Measurements from ENCODE around the gene PTPRD.
"Not testable (repeated sequence)": the region's sequence is repeated elsewhere in the genome, so short reads cannot be mapped to it uniquely, and the experiment has no call there.

Gene PTPRD

DNA sequence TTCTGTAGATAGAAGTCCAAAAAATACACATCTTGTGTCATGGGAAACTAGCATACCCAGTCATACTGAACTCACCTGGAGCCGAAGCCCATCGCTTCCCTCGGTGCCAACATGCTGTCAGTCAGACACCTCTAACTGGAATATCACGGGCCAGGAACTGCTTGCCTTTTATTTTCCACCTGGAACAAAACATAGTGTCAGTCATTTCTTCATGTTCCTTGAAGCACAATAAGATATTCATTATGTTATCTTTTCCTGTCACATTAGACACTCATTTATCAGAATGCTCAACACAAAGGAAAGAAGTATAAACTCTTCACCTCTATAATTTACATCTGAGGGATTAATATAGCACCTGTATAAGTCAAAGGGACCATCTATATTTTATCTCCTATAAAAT is 674.4 kb downstream of the PTPRD start:
- Histone ChIP-seq H3K4me3 (ENCODE audit: insufficient read depth, low read depth, low read length) (no peak overlapping the region), H3K9me3 (ENCODE audit: control insufficient read depth, low read length) (no peaks in the 10 kb centered on the region), H3K36me3 (ENCODE audit: control insufficient read depth, insufficient read depth, low read length) (no peaks in the 10 kb centered on the region), H3K27me3 (ENCODE audit: control insufficient read depth, insufficient read depth, low read length, poor library complexity, severe bottlenecking) (no peaks in the 10 kb centered on the region), H3K4me1 (ENCODE audit: control insufficient read depth, insufficient read depth, low read length) (peaks cover under 1% of the 10 kb centered on the region), H3K27ac (ENCODE audit: insufficient read depth, low read depth, low read length, poor library complexity, severe bottlenecking) (no peak overlapping the region)
- WGBS, 2 experiments: 94% methylated on average over 4 of the region's 4 CpGs

GRCh38 chr9:9931464-9931863 is 681.3 kb downstream of the PTPRD start:
- H3K4me3 ChIP-seq (ENCODE audit: insufficient read depth, low read depth, low read length); H3K4me1 ChIP-seq (ENCODE audit: control insufficient read depth, insufficient read depth, low read length); H3K36me3 ChIP-seq (ENCODE audit: control insufficient read depth, insufficient read depth, low read length); H3K9me3 ChIP-seq (ENCODE audit: control insufficient read depth, low read length); H3K27ac ChIP-seq (ENCODE audit: insufficient read depth, low read depth, low read length, poor library complexity, severe bottlenecking); H3K27me3 ChIP-seq (ENCODE audit: control insufficient read depth, insufficient read depth, low read length, poor library complexity, severe bottlenecking): not testable (repeated sequence)
- 89% methylated on average over 16 of the region's 16 CpGs for WGBS, 2 experiments

DNA sequence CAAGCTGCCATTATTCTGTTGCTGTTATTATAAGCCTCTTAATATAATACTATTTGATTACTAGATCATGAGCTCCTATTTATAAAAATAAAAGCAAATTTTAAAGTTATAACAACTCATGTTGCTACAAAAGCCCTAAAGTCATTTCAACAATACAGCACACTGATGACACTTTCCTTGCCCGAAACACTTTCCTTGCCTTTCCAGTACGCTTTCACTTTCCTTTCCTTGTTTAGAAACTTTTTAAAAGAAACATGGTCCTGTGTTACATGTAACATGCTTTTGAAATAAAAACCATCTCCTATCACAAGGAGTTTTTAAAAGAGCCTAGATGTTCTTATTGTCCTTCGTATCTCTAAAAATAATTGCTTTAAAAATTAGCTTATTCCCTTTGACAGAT is 688.4 kb downstream of the PTPRD start:
- Histone ChIP-seq H3K9me3 (ENCODE audit: control insufficient read depth, low read length) (no peaks in the 10 kb centered on the region), H3K36me3 (ENCODE audit: control insufficient read depth, insufficient read depth, low read length) (no peaks in the 10 kb centered on the region), H3K4me1 (ENCODE audit: control insufficient read depth, insufficient read depth, low read length) (no peaks in the 10 kb centered on the region), H3K27me3 (ENCODE audit: control insufficient read depth, insufficient read depth, low read length, poor library complexity, severe bottlenecking) (no peaks in the 10 kb centered on the region), H3K4me3 (ENCODE audit: insufficient read depth, low read depth, low read length) (no peak overlapping the region), H3K27ac (ENCODE audit: insufficient read depth, low read depth, low read length, poor library complexity, severe bottlenecking) (no peak overlapping the region)
- WGBS, 2 experiments: 93 to 100% methylated on average over 2 to 3 of the region's 3 CpGs

DNA sequence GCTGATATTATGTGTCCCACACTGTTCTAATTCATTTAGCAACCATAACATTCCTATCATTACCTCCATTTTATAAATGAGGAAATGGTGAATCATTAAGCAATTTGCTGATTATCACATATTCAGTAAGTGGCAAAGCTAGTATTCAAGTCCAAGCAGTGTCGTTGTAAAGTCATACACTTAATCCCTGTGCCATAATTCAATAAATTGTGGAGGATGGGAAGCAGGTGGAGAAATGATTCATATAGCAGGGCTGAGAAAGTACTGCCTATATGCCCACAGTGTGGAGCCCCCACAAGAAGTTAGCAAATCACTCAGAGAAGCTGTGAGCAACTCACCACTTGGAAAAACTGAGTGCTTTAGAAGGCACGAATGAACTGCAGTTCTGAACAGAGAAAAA is 691.0 kb downstream of the PTPRD start:
- no peak overlapping the region for H3K27ac ChIP-seq (ENCODE audit: insufficient read depth, low read depth, low read length, poor library complexity, severe bottlenecking)
- no peak overlapping the region for H3K4me3 ChIP-seq (ENCODE audit: insufficient read depth, low read depth, low read length)
- no peaks in the 10 kb centered on the region for H3K27me3 ChIP-seq (ENCODE audit: control insufficient read depth, insufficient read depth, low read length, poor library complexity, severe bottlenecking)
- no peaks in the 10 kb centered on the region for H3K36me3 ChIP-seq (ENCODE audit: control insufficient read depth, insufficient read depth, low read length)
- WGBS, 2 experiments: 94% methylated on average over 2 of the region's 2 CpGs
- H3K9me3 ChIP-seq (ENCODE audit: control insufficient read depth, low read length): no peaks in the 10 kb centered on the region
- no peaks in the 10 kb centered on the region for H3K4me1 ChIP-seq (ENCODE audit: control insufficient read depth, insufficient read depth, low read length)

GRCh38 chr9:9920425-9921060 is 692.3 kb downstream of the PTPRD start:
- 75 to 88% methylated on average over 6 to 7 of the region's 7 CpGs for WGBS, 2 experiments
- H3K36me3 ChIP-seq (ENCODE audit: control insufficient read depth, insufficient read depth, low read length): no peaks in the 10 kb centered on the region
- no peak overlapping the region for H3K4me3 ChIP-seq (ENCODE audit: insufficient read depth, low read depth, low read length)
- no peaks in the 10 kb centered on the region for H3K9me3 ChIP-seq (ENCODE audit: control insufficient read depth, low read length)
- no peak overlapping the region for H3K27ac ChIP-seq (ENCODE audit: insufficient read depth, low read depth, low read length, poor library complexity, severe bottlenecking)
- H3K4me1 ChIP-seq (ENCODE audit: control insufficient read depth, insufficient read depth, low read length): no peaks in the 10 kb centered on the region
- no peaks in the 10 kb centered on the region for H3K27me3 ChIP-seq (ENCODE audit: control insufficient read depth, insufficient read depth, low read length, poor library complexity, severe bottlenecking)

- no peaks in the 10 kb centered on the region for H3K9me3 ChIP-seq (ENCODE audit: control insufficient read depth, low read length)
- no peak overlapping the region for H3K27ac ChIP-seq (ENCODE audit: insufficient read depth, low read depth, low read length, poor library complexity, severe bottlenecking)
- H3K27me3 ChIP-seq (ENCODE audit: control insufficient read depth, insufficient read depth, low read length, poor library complexity, severe bottlenecking): no peaks in the 10 kb centered on the region
- no peaks in the 10 kb centered on the region for H3K36me3 ChIP-seq (ENCODE audit: control insufficient read depth, insufficient read depth, low read length)
- H3K4me3 ChIP-seq (ENCODE audit: insufficient read depth, low read depth, low read length): no peak overlapping the region
- H3K4me1 ChIP-seq (ENCODE audit: control insufficient read depth, insufficient read depth, low read length): no peaks in the 10 kb centered on the region
- WGBS, 2 experiments: 90 to 96% methylated on average over 3 of the region's 3 CpGs
Observed at GRCh38 chr9:9919174-9919775, 693.5 kb downstream of the PTPRD start.

DNA sequence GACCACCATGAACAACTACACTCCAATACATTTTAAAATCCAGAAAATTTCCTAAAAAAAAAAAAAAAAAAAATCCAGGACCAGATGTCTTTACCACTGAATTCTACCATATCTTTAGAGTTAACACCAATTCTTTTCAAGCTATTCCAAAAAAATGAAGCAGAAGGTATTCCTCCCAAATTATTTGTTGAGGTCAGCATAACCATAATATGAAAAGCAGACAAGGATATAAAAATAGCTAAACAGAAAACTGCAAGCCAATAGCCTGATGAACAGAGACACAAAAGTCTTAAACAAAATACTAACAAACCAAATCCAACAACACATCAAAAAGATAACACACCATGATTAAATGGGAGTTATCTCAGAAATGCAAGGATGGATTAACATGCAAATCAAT is 695.4 kb downstream of the PTPRD start:
- H3K27me3 ChIP-seq (ENCODE audit: control insufficient read depth, insufficient read depth, low read length, poor library complexity, severe bottlenecking): no peaks in the 10 kb centered on the region
- H3K9me3 ChIP-seq (ENCODE audit: control insufficient read depth, low read length): no peaks in the 10 kb centered on the region
- no peak overlapping the region for H3K4me3 ChIP-seq (ENCODE audit: insufficient read depth, low read depth, low read length)
- no peaks in the 10 kb centered on the region for H3K4me1 ChIP-seq (ENCODE audit: control insufficient read depth, insufficient read depth, low read length)
- H3K36me3 ChIP-seq (ENCODE audit: control insufficient read depth, insufficient read depth, low read length): no peaks in the 10 kb centered on the region
- H3K27ac ChIP-seq (ENCODE audit: insufficient read depth, low read depth, low read length, poor library complexity, severe bottlenecking): no peak overlapping the region

GRCh38 chr9:9914174-9914573 is 698.6 kb downstream of the PTPRD start:
- H3K36me3 ChIP-seq (ENCODE audit: control insufficient read depth, insufficient read depth, low read length): no peaks in the 10 kb centered on the region
- WGBS, 2 experiments: 75 to 86% methylated on average over 3 of the region's 3 CpGs
- H3K9me3 ChIP-seq (ENCODE audit: control insufficient read depth, low read length): no peaks in the 10 kb centered on the region
- no peak overlapping the region for H3K27ac ChIP-seq (ENCODE audit: insufficient read depth, low read depth, low read length, poor library complexity, severe bottlenecking)
- H3K4me3 ChIP-seq (ENCODE audit: insufficient read depth, low read depth, low read length): no peak overlapping the region
- no peaks in the 10 kb centered on the region for H3K4me1 ChIP-seq (ENCODE audit: control insufficient read depth, insufficient read depth, low read length)
- H3K27me3 ChIP-seq (ENCODE audit: control insufficient read depth, insufficient read depth, low read length, poor library complexity, severe bottlenecking): no peaks in the 10 kb centered on the region

- no peaks in the 10 kb centered on the region for H3K4me1 ChIP-seq (ENCODE audit: control insufficient read depth, insufficient read depth, low read length)
- no peaks in the 10 kb centered on the region for H3K9me3 ChIP-seq (ENCODE audit: control insufficient read depth, low read length)
- H3K27me3 ChIP-seq (ENCODE audit: control insufficient read depth, insufficient read depth, low read length, poor library complexity, severe bottlenecking): no peaks in the 10 kb centered on the region
- H3K36me3 ChIP-seq (ENCODE audit: control insufficient read depth, insufficient read depth, low read length): no peaks in the 10 kb centered on the region
- H3K4me3 ChIP-seq (ENCODE audit: insufficient read depth, low read depth, low read length): no peak overlapping the region
- no peak overlapping the region for H3K27ac ChIP-seq (ENCODE audit: insufficient read depth, low read depth, low read length, poor library complexity, severe bottlenecking)
- WGBS, 2 experiments: 100% methylated on average over 1 of the region's 1 CpG
Observed at GRCh38 chr9:9913276-9913832, 699.4 kb downstream of the PTPRD start.

- Histone ChIP-seq H3K9me3 (ENCODE audit: control insufficient read depth, low read length) (no peaks in the 10 kb centered on the region), H3K27ac (ENCODE audit: insufficient read depth, low read depth, low read length, poor library complexity, severe bottlenecking) (no peak overlapping the region), H3K4me3 (ENCODE audit: insufficient read depth, low read depth, low read length) (no peak overlapping the region), H3K36me3 (ENCODE audit: control insufficient read depth, insufficient read depth, low read length) (no peaks in the 10 kb centered on the region), H3K27me3 (ENCODE audit: control insufficient read depth, insufficient read depth, low read length, poor library complexity, severe bottlenecking) (no peaks in the 10 kb centered on the region), H3K4me1 (ENCODE audit: control insufficient read depth, insufficient read depth, low read length) (no peaks in the 10 kb centered on the region)
- 71% methylated on average over 2 of the region's 2 CpGs; no CpG with 5 or more reads in 1 of the 2 experiments for WGBS, 2 experiments
Observed at GRCh38 chr9:9912459-9912858, 700.3 kb downstream of the PTPRD start.
